ENCODE data around the gene LYPD5.

LYPD5 gene

DNA sequence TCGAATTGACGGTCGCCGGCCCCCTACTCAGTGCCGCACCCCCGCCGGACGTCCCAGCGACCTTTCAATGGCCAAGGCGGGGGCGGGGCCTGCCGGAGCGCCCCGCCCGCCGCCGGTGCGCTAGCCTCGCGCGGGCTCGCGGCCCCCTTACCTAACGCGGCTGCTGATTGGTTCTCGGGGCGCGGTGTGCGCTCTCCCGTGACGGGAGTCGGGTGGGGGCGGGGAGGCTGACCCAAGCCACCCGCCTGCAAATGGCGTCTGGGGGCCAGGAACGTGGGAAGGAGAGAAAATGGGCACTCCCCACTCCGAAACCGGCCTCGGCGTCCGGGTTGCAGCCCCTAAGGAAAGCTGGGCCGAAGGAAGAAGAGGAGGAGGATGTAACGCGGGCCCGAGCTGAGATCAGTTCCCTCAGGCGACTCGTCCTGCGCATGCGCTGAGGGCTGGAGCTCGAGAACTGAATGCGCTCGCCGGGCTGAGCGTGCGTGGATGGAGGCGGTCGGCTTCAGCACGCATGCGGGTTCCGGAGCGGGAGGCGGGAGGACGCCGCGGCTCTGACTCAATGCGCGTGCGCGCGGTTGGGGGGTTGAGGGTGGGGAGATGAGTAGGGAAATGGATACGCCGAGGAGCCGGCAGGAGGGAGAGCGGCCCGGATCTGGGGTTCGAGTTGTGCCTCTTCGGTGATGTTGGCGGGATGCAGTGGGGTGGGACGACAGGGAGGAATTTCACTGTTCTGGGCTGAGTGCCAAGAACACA is 47.6 kb downstream of the LYPD5 start, which contains the start of gene SMG9:
TSS of gene SMG9 (minus strand) at position 460 of the 753 bp plus-strand sequence. CDS start 4,221 bp downstream, outside the sequence.
- ChIA-PET CTCF (interaction anchor here (0.9 to 16.5 kb wide), 6 partner anchors 9 to 55 kb away, joined by 3 to 203 read pairs (median 5); no protein-coding TSS in a partner anchor), POLR2A (interaction anchor here (0.6 to 1.9 kb wide), 11 partner anchors 9 to 221 kb away, joined by 3 to 9 read pairs (median 4); partner anchors contain the start of genes PLAUR and ZNF575)
- no peak for DNase-seq (ENCODE audit: low read depth, low spot score)

DNA sequence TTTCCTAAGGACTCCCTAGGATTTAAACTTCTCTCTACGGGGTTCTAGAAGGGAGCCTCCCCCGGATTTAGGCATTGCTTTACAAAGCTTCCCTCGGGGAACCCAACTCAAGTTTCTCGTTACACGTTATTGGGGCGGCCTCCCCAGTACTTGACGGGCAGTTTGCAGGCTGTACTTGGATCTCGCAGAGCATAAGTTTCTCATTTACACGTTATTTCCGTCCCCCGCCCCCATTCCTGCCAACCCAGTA is 48.1 kb downstream of the LYPD5 start:
- POLR2A ChIA-PET, result interaction anchor here (0.7 to 2.0 kb wide), 11 partner anchors 9 to 221 kb away, joined by 3 to 9 read pairs (median 4); partner anchors contain the start of genes PLAUR and ZNF575
- CTCF ChIA-PET, result interaction anchor here (0.9 to 16.5 kb wide), 6 partner anchors 11 to 86 kb away, joined by 3 to 203 read pairs (median 6); no protein-coding TSS in a partner anchor
- DNase-seq (ENCODE audit: low read depth, low spot score), result no peak
- peak overlapping the region; percentile 90 for H3K4me3 ChIP-seq (ENCODE audit: low read depth, low read length)
- no peak for TF ChIP-seq CTCF (IDR thresholded peaks at IDR 0.05; ENCODE audit: insufficient read depth, low read length, missing control alignments)

More for the DNA sequence above, 47.6 kb downstream of the LYPD5 start, which contains the start of gene SMG9:
- TF ChIP-seq CTCF (IDR thresholded peaks at IDR 0.05; ENCODE audit: insufficient read depth, low read length, missing control alignments), result no peak
- peak within 1 kb of the TSS; percentile 90 for H3K4me3 ChIP-seq (ENCODE audit: low read depth, low read length)

- ChIA-PET CTCF (interaction anchor here (0.8 to 16.5 kb wide), 11 partner anchors 9 to 84 kb away, joined by 3 to 203 read pairs (median 5); partner anchors contain the start of gene KCNN4), POLR2A (interaction anchor here (0.6 to 2.0 kb wide), 9 partner anchors 9 to 84 kb away, joined by 3 to 9 read pairs (median 5); partner anchors contain the start of gene PLAUR)
- H3K4me3 ChIP-seq (ENCODE audit: low read depth, low read length), result no peak overlapping the region
Observed at GRCh38 chr19:43752287-43752875, 49.9 kb downstream of the LYPD5 start.

GRCh38 chr19:43751466-43752220 is 50.6 kb downstream of the LYPD5 start:
- no peak for DNase-seq (ENCODE audit: low read depth, low spot score)
- no peak overlapping the region for H3K4me3 ChIP-seq (ENCODE audit: low read depth, low read length)
- ChIA-PET POLR2A (interaction anchor here (1.5 to 1.8 kb wide), 2 partner anchors 12 to 16 kb away, joined by 5 to 6 read pairs; no protein-coding TSS in a partner anchor), CTCF (interaction anchor here (0.8 to 16.5 kb wide), 13 partner anchors 9 to 83 kb away, joined by 3 to 203 read pairs (median 4); partner anchors contain the start of gene KCNN4)
- no peak for TF ChIP-seq CTCF (IDR thresholded peaks at IDR 0.05; ENCODE audit: insufficient read depth, low read length, missing control alignments)

More at GRCh38 chr19:43752287-43752875, 49.9 kb downstream of the LYPD5 start:
- TF ChIP-seq CTCF (IDR thresholded peaks at IDR 0.05; ENCODE audit: insufficient read depth, low read length, missing control alignments), result no peak
- DNase-seq (ENCODE audit: low read depth, low spot score), result no peak

DNA sequence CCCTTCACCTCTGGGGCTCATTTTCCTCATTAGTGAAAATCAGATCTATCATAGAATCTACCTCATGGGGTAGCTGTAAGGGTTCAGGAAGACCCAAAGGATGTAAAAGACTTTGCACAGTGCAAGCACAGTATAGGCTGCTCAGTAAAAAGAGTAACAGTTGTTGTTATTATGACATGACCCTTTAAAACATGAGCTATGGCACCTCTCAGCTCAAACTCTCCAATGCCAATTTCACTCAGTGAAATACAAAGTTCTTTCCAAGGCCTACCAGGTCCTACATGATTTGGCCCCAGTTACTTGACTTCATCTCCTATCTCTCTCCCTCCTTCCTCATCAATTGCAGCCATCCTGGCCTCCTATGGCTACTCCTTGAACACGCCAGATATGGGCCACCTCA is 52.3 kb downstream of the LYPD5 start:
- CTCF ChIA-PET, result interaction anchor here (1.0 to 1.3 kb wide), 7 partner anchors 10 to 60 kb away, joined by 3 to 7 read pairs (median 4); no protein-coding TSS in a partner anchor
- POLR2A ChIA-PET, result no interaction called here
- TF ChIP-seq CTCF (IDR thresholded peaks at IDR 0.05; ENCODE audit: insufficient read depth, low read length, missing control alignments), result no peak
- no peak for DNase-seq (ENCODE audit: low read depth, low spot score)
- no peak overlapping the region for H3K4me3 ChIP-seq (ENCODE audit: low read depth, low read length)
